GM12878 (cell line): Measurements from ENCODE around the gene AGAP1. TPM values are rescaled to one million over a fixed set of nuclear protein-coding genes. Genes with fewer than 3 reads are reported as not detected.

ENCODE experiments used
- ASH2L ChIP-seq: fragments of 300-600, 200-600 bp; sonication (generic); IDR thresholded peaks from 2 replicates; pipeline ENCODE4 v1.6.1; 2017; ENCODE audit warnings: low read depth, mild to moderate bottlenecking, borderline replicate concordance
- ATF2 ChIP-seq: IDR thresholded peaks from 2 replicates; pipeline ENCODE4 v1.6.1; 2012; ENCODE audit warnings: low read length, inconsistent platforms
- BCL11A ChIP-seq: IDR thresholded peaks from 2 replicates; pipeline ENCODE4 v1.6.1; 2011; ENCODE audit warnings: low read depth, low read length
- GATAD2B ChIP-seq: fragments of 450-650 bp; conservative IDR thresholded peaks from 2 replicates; pipeline ENCODE4 v1.6.1; 2017; ENCODE audit warnings: low read depth, mild to moderate bottlenecking, moderate library complexity
- HCFC1 ChIP-seq: fragments of 150-350 bp; IDR thresholded peaks from 2 replicates; pipeline ENCODE4 v1.6.1; 2014; ENCODE audit warnings: low read length
- KAT2A ChIP-seq: conservative IDR thresholded peaks from 2 replicates; pipeline ENCODE4 v1.6.1; 2011; ENCODE audit warnings: low read depth, low read length; ENCODE audit not compliant: control insufficient read depth
- NFIC ChIP-seq: IDR thresholded peaks from 2 replicates; pipeline ENCODE4 v1.6.1; 2012; ENCODE audit warnings: low read depth, mild to moderate bottlenecking, inconsistent platforms, low read length, moderate library complexity
- NR2F1 ChIP-seq: fragments of 450-650 bp; conservative IDR thresholded peaks from 2 replicates; pipeline ENCODE4 v1.6.1; 2017; ENCODE audit warnings: mild to moderate bottlenecking
- ZSCAN29 ChIP-seq: fragments of 450-650 bp; IDR thresholded peaks from 2 replicates; pipeline ENCODE4 v1.6.1; 2017; ENCODE audit warnings: mild to moderate bottlenecking, moderate library complexity
- polyA plus RNA-seq, 11 experiments: library from polyadenylated mRNA; depleted of rRNA in 4 of 11; unstranded in 6 of 11; stranded (reverse) in 5 of 11; fragments of >200 nt; fragmentation: Nextera tagmentation in 4 of 11; fragmentation: Illumina TruSeq in 1 of 11; extraction: Ambion mirVana in 4 of 11; extraction: Trizol in 1 of 11; gene quantifications; 1 replicate in 1 of 11; 2 replicates in 10 of 11; pipeline versions ENCODE4 v1.2.1 to v1.2.3, GENCODE V29; 2011 to 2016; ENCODE audit warnings: inconsistent platforms in 2 of 11, missing spikeins in 2 of 11, low read depth in 1 of 11
- total RNA-seq, 4 experiments: library from RNA; depleted of rRNA in 3 of 4; stranded (reverse); fragments of >200 nt in 3 of 4; fragmentation: Illumina TruSeq in 1 of 4; extraction: Trizol in 1 of 4; gene quantifications; 2 replicates each; pipeline versions ENCODE4 v1.2.1 to v1.2.3, GENCODE V29; 2013 to 2021
- TF ChIP-seq, protein P1 (sequence below): fragments of 450-650 bp; IDR thresholded peaks from 2 replicates; pipeline ENCODE4 v1.6.1; 2017; ENCODE audit warnings: low read depth, mild to moderate bottlenecking, moderate library complexity
- TF ChIP-seq, protein P2 (sequence below): fragments of 150-350 bp; IDR thresholded peaks from 2 replicates; pipeline ENCODE4 v1.6.1; 2016; ENCODE audit warnings: low read depth, low read length
- TF ChIP-seq, protein P3 (sequence below): fragments of 450-650 bp; IDR thresholded peaks from 2 replicates; pipeline ENCODE4 v1.6.1; 2018; ENCODE audit warnings: mild to moderate bottlenecking, low read depth, moderate library complexity; ENCODE audit not compliant: partially characterized antibody
- TF ChIP-seq, protein P4 (sequence below): fragments of 450-650 bp; IDR thresholded peaks from 2 replicates; pipeline ENCODE4 v1.6.1; 2016; ENCODE audit warnings: mild to moderate bottlenecking

The AGAP1 gene
- total and polyA plus RNA-seq, 10 of the 15 experiments (the other 5 are each of a cell fraction or from before 2014, with no cell fraction given) = 0.05 to 0.15 (median 0.06) TPM; not detected in 7

DNA sequence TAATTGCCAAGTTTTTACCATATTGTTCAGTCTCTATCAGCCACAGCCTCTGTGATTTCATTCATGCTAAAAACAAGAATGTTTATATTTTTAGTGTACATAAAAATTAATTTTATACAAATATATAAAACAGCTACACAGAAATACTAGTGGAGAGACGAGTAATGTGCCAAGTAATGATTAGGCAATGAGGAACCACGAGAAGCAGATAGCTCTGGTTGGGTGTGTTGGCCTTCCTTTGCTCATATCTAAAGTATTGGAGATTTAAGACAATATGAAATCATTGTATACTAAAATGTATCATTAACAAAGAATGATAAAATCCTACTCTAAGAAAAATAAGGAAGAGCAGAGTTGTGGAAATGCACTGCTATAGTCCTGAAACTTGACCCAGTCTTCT is 326.7 kb downstream of the AGAP1 start (continued):
- no peak for TF ChIP-seq KAT2A
- no peak for TF ChIP-seq ZSCAN29
- TF ChIP-seq NR2F1 = no peak
- TF ChIP-seq ATF2 = no peak
- no peak for TF ChIP-seq BCL11A
- TF ChIP-seq NFIC = no peak
- TF ChIP-seq, protein P1, sequence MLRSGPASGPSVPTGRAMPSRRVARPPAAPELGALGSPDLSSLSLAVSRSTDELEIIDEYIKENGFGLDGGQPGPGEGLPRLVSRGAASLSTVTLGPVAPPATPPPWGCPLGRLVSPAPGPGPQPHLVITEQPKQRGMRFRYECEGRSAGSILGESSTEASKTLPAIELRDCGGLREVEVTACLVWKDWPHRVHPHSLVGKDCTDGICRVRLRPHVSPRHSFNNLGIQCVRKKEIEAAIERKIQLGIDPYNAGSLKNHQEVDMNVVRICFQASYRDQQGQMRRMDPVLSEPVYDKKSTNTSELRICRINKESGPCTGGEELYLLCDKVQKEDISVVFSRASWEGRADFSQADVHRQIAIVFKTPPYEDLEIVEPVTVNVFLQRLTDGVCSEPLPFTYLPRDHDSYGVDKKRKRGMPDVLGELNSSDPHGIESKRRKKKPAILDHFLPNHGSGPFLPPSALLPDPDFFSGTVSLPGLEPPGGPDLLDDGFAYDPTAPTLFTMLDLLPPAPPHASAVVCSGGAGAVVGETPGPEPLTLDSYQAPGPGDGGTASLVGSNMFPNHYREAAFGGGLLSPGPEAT = no peak
- no peak for TF ChIP-seq ASH2L
- TF ChIP-seq, protein P2, sequence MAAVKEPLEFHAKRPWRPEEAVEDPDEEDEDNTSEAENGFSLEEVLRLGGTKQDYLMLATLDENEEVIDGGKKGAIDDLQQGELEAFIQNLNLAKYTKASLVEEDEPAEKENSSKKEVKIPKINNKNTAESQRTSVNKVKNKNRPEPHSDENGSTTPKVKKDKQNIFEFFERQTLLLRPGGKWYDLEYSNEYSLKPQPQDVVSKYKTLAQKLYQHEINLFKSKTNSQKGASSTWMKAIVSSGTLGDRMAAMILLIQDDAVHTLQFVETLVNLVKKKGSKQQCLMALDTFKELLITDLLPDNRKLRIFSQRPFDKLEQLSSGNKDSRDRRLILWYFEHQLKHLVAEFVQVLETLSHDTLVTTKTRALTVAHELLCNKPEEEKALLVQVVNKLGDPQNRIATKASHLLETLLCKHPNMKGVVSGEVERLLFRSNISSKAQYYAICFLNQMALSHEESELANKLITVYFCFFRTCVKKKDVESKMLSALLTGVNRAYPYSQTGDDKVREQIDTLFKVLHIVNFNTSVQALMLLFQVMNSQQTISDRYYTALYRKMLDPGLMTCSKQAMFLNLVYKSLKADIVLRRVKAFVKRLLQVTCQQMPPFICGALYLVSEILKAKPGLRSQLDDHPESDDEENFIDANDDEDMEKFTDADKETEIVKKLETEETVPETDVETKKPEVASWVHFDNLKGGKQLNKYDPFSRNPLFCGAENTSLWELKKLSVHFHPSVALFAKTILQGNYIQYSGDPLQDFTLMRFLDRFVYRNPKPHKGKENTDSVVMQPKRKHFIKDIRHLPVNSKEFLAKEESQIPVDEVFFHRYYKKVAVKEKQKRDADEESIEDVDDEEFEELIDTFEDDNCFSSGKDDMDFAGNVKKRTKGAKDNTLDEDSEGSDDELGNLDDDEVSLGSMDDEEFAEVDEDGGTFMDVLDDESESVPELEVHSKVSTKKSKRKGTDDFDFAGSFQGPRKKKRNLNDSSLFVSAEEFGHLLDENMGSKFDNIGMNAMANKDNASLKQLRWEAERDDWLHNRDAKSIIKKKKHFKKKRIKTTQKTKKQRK = no peak
- no peak for TF ChIP-seq GATAD2B
- TF ChIP-seq, protein P3, sequence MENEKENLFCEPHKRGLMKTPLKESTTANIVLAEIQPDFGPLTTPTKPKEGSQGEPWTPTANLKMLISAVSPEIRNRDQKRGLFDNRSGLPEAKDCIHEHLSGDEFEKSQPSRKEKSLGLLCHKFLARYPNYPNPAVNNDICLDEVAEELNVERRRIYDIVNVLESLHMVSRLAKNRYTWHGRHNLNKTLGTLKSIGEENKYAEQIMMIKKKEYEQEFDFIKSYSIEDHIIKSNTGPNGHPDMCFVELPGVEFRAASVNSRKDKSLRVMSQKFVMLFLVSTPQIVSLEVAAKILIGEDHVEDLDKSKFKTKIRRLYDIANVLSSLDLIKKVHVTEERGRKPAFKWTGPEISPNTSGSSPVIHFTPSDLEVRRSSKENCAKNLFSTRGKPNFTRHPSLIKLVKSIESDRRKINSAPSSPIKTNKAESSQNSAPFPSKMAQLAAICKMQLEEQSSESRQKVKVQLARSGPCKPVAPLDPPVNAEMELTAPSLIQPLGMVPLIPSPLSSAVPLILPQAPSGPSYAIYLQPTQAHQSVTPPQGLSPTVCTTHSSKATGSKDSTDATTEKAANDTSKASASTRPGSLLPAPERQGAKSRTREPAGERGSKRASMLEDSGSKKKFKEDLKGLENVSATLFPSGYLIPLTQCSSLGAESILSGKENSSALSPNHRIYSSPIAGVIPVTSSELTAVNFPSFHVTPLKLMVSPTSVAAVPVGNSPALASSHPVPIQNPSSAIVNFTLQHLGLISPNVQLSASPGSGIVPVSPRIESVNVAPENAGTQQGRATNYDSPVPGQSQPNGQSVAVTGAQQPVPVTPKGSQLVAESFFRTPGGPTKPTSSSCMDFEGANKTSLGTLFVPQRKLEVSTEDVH = no peak
- TF ChIP-seq, protein P4, sequence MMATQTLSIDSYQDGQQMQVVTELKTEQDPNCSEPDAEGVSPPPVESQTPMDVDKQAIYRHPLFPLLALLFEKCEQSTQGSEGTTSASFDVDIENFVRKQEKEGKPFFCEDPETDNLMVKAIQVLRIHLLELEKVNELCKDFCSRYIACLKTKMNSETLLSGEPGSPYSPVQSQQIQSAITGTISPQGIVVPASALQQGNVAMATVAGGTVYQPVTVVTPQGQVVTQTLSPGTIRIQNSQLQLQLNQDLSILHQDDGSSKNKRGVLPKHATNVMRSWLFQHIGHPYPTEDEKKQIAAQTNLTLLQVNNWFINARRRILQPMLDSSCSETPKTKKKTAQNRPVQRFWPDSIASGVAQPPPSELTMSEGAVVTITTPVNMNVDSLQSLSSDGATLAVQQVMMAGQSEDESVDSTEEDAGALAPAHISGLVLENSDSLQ = no peak
- no peak for TF ChIP-seq HCFC1
